ENCODE measurements around the gene KLHL21.

GRCh38 chr1:6597777-6598131, 4.9 kb downstream of the KLHL21 start:
- no peak for TF ChIP-seq CTCF (IDR thresholded peaks at IDR 0.05)
- no peak for TF ChIP-seq POLR2AphosphoS5 (IDR thresholded peaks at IDR 0.05)
- TF ChIP-seq POLR2A (IDR thresholded peaks at IDR 0.05) = no peak
- no peak for TF ChIP-seq EP300 (IDR thresholded peaks at IDR 0.05)

Measured in upper lobe of left lung (tissue), 4 donors.